Choroid plexus epithelial cell (primary cell): Measurements from ENCODE around the gene COL18A1.

Experiments used
- DNase-seq: peaks from one replicate; pipeline ENCODE4 v3.0.0-alpha.2; 2010; ENCODE audit warnings: low read depth
- H3K4me3 ChIP-seq: 2 replicates; pipeline ENCODE4 v1.5.1; 2011; ENCODE audit warnings: low read depth, mild to moderate bottlenecking, control low read depth, low read length, moderate library complexity
- TF ChIP-seq, protein P1 (sequence below): conservative IDR thresholded peaks from 2 replicates; pipeline ENCODE4 v1.5.1; 2011; ENCODE audit warnings: low read depth, mild to moderate bottlenecking, control low read depth, inconsistent platforms, low read length, moderate library complexity

COL18A1 gene

DNA sequence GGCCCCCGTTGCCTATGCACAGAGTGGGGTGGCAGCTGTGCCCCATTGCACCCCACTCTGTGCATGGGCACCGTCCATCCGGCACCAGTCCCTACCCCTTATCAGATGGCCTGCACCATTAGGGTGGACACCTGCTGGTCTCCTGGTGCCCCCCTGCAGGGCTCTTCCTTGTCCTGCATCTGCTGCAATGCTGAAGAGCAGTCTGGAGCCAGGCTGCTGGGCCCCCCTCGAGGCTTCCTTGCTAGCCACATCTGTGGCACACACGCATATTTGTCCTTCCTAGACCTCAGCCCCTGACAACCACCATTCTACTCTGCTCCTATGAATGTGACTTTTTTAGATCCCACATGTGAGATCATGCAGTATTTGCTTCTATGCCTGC lies 56.4 kb downstream of the COL18A1 start:
- no peak for DNase-seq
- TF ChIP-seq, protein P1, sequence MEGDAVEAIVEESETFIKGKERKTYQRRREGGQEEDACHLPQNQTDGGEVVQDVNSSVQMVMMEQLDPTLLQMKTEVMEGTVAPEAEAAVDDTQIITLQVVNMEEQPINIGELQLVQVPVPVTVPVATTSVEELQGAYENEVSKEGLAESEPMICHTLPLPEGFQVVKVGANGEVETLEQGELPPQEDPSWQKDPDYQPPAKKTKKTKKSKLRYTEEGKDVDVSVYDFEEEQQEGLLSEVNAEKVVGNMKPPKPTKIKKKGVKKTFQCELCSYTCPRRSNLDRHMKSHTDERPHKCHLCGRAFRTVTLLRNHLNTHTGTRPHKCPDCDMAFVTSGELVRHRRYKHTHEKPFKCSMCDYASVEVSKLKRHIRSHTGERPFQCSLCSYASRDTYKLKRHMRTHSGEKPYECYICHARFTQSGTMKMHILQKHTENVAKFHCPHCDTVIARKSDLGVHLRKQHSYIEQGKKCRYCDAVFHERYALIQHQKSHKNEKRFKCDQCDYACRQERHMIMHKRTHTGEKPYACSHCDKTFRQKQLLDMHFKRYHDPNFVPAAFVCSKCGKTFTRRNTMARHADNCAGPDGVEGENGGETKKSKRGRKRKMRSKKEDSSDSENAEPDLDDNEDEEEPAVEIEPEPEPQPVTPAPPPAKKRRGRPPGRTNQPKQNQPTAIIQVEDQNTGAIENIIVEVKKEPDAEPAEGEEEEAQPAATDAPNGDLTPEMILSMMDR: no peak
- no peak overlapping the region for H3K4me3 ChIP-seq

DNA sequence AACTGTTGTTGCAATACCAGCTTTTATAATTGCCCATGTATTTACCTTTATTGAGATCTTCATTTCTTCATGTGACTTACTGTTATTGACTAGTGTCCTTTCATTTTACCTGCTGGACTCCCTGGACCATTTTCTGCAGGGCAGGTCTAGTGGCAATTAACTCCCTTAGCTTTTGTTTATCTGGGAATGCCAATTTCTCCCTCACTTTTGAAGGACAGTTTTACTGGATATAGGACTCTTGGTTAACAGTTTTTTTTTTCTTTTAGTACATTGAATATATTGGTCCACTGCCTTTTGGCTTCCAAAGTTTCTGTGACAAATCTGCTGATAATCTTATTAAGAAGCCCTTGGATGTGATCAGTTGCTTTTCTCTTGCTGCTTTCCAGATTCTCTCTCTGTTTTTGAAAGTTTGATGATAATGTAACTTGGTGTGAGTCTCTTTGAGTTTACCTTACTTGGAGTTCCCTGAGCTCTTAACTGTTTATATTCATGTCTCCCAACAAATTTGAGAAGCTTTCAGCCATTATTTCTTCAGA lies 56.9 kb downstream of the COL18A1 start:
- H3K4me3 ChIP-seq: no peak overlapping the region
- DNase-seq: no peak
- TF ChIP-seq, protein P1: no peak

DNA sequence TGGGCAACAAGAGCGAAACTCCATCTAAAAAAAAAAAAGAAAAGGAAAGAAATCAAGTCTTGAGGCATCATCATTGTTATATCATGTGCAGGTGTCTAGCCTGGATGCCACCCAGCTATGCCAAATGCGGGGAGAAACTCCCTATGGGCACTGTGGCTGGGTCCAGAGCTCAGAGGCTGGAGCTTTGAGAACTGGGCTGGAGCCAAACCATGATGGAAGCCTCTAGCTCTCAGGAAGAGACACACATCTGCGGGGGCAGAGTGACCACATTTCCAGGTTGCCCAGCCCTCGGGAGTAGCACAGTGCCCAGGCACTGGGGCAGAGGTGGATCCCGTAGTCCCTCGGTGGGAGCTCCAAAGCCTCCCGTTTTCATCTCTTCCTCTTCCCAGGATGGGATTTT lies 58.9 kb downstream of the COL18A1 start:
- no peak for DNase-seq
- no peak overlapping the region for H3K4me3 ChIP-seq
- TF ChIP-seq, protein P1: no peak

DNA sequence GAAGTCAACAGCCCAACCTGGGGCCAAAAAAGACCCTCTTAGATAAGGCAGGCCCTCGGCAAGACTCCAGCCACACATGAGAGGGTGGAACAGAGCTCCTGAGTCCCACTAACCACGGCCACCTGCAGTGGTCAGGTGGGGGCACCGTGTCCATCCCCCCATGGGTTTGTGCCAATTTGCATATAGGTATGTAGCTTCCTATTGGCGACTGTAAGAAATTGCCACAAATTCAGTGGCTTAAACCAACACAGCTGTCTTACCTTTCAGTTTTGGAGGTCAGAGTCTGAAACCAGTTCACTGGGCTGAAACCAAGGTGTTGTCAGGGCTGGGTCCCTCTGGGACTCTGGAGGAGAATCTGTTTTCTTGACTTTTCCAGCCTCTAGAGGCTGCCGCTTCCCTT lies 59.3 kb downstream of the COL18A1 start:
- H3K4me3 ChIP-seq: no peak overlapping the region
- TF ChIP-seq, protein P1: no peak
- DNase-seq: no peak

DNA sequence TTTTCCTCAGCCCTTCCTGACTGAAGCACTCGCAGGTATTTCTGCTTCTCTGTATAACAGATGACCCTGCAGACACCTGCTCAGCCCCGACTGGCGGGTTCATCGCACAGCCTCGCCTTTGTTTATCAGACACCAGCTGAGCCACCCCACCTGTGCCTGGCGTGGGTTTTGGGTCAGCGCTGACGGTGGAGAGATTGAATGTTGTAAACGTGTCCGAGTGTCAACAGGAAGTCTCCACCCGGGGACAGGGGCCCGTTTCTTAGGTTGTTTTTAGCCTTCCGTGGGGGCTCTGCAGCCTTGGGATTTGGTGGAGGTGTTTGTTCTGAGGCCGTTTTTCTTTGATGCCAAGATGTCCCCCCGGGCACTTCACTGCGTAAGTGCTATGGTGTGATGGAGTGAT lies 60.1 kb downstream of the COL18A1 start:
- no peak for DNase-seq
- TF ChIP-seq, protein P1: no peak
- no peak overlapping the region for H3K4me3 ChIP-seq

DNA sequence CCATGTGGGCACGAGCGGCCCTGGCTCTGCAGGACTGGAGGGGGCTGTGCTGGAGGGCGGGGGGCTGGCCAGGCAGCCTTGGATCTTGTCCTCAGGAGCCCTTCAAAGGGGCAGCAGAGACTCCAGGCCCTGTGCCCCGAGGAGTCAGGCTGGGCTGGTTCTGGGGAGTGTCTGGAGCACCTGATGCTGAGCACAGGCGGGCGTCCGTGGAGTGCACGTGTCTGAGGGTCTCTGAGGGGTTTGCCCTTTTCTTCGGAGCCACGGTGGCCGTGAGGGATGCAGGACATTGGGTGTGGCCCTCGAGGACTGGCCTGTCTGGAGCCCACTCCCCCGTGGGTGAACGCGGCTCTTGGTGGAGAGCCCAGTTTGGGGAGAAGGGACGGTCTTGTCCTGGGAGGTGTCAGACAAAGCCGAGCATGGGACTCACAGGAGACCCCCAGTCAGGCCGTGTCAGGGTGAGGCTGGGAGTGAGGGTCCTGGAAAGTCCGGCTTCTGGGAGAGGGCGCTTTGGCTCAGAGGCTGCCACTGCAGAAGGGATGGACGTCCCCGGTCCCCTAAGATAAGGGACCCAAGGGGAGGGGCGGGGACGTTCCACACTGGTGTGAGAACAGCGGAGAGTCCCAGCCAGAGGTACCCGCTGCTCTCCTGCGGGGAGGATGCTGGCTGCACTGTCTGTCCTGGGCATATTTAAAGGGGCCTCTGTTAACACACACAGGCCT lies 60.8 kb downstream of the COL18A1 start:
- DNase-seq: no peak
- TF ChIP-seq, protein P1: no peak
- no peak overlapping the region for H3K4me3 ChIP-seq
